HG02610 (cell line): ENCODE results near the gene HEY2.
"Not testable (repeated sequence)": the region's sequence is repeated elsewhere in the genome, so short reads cannot be mapped to it uniquely, and the experiment has no call there.

ENCODE experiments used
- ATAC-seq: cut with Tn5 transposase; IDR thresholded peaks from one replicate; pipeline ENCODE4 v1.9.1; 2021; ENCODE audit warnings: mild to moderate bottlenecking, moderate library complexity; ENCODE audit not compliant: unreplicated experiment

HEY2 gene

GRCh38 chr6:125749173-125749864 lies at the start of gene HEY2:
Gene HEY2, plus strand, starts transcription at chr6:125749632. Its CDS starts 145 bp downstream, at chr6:125749777.
- ATAC-seq: peak; percentile 90

GRCh38 chr6:125700581-125701353 lies 48.7 kb upstream of the HEY2 start:
- no peak for ATAC-seq

- ATAC-seq: no peak
Measured at GRCh38 chr6:125701354-125701668, 48.1 kb upstream of the HEY2 start.

GRCh38 chr6:125703882-125704281 lies 45.5 kb upstream of the HEY2 start:
- not testable (repeated sequence) for ATAC-seq

DNA sequence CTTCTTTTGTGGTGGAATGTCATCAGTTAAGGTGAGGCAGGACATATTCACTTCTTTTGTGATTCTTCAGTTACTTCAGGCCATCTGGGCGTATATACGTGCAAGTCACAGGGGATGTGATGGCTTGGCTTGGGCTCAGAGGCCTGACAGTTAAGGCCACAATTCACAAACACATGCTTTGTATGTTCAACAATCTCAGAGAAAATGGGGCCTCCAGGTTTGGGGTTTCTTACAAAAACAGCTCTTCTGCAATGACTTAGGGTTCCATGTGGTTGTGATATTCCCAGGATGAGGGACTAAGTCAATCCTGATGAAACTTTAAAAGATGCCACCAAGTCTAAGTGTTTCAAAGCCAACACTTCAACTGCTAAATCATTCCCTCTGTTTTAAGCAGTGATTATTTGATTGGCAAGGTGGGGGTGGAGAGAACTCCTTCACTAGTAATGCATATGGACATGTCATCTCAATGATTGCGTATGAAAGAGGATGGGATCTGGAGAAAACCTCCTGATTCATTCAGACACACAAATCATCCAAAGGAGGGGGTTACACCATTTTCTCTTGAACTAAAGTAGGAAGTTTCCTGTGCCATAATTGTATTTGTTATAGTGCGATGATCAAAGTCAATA lies 41.7 kb upstream of the HEY2 start:
- ATAC-seq: no peak

DNA sequence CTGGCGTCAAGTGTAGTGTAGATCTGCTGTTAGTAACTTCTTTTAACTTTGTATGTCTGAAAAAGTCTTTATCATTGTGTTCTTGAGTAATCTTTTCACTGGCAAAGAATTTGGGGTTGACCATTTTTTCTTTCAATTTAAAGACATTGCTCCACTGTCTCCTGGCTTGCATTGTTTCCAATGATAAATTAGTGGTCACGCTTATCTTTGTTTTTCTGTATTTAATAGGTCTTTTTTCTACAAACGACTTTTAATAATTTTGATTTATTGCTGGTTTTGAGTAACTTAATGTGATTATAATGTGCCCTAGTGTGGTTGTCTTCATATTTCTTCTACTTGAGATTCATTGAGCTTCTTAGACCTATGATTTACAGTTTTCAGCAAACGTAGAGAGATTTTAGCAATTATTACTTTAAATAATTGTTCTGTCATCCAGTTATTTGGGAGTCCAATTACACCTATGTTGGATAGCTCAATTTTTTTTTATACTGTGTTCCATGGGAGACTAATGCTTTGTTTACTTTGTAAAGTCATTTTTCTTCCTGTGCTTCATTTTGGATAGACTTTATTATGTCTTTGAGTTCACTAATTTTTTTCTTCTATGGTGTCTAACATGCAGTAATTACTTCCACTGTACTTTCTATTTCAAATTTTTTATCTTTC lies 38.3 kb upstream of the HEY2 start:
- ATAC-seq: no peak

- peak; percentile 52 for ATAC-seq
Measured at GRCh38 chr6:125714441-125715090, 34.9 kb upstream of the HEY2 start.

GRCh38 chr6:125717120-125717731 lies 32.2 kb upstream of the HEY2 start:
- peak; percentile 88 for ATAC-seq

DNA sequence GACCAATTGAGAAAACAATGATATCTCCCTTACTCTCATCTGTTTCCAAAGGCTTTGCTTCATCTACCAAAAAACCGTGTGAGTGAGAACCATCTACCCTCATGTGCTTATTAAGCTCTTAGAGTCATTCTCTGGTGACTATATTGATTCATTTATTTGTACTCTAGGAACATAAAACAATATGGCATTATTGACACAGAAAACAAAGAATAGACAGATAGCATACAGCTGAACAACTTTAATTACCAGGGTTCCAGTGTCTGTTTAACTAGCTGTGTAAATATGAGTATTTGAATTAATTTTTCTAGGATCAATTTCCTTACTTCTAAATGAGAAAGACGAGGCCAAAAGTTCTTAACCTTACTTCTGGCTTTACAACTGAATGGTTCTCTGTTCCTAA lies 31.3 kb upstream of the HEY2 start:
- no peak for ATAC-seq

DNA sequence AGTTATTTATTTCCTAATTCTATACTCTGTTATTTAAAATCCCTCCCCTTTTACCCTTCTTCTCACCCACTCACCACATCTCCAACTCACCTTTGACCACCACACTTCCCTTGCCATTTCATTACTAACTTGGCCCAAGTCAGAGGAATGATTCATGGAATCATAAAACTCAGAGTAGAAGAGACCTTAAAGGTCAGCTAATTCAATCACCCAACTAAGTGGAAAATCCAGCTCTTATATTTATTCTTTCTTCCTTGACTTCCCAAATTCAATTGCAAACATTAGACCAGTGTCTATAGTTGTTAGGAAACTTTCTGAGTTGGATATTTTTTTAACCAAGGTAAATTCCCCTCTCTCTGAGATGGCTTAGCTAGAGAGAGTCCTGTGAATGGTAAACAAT lies 26.5 kb upstream of the HEY2 start:
- no peak for ATAC-seq

- no peak for ATAC-seq
Measured at GRCh38 chr6:125727216-125727615, 22.2 kb upstream of the HEY2 start.

DNA sequence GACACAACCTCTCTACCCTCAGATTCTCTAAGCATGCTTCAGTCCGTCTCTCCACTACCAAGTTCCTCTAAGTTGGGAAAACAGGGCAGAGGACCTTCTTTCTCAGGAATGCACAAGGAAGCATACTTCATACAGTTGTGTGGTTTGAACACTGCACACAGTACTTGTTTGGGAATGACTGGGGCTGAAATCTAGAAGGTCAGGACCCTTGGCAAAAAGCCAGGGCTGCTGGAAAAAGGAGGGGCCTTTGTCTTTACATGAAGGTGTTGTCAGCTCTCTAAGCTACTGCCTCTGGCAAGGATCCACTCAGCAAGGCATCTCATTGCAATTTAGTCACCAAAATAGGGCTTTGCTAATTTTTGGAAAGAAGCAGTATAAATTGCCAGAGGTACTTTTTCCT lies 20.7 kb upstream of the HEY2 start:
- no peak for ATAC-seq

GRCh38 chr6:125729983-125730382 lies 19.4 kb upstream of the HEY2 start:
- ATAC-seq: no peak

- ATAC-seq: no peak
Measured at GRCh38 chr6:125732398-125732797, 17.0 kb upstream of the HEY2 start.

DNA sequence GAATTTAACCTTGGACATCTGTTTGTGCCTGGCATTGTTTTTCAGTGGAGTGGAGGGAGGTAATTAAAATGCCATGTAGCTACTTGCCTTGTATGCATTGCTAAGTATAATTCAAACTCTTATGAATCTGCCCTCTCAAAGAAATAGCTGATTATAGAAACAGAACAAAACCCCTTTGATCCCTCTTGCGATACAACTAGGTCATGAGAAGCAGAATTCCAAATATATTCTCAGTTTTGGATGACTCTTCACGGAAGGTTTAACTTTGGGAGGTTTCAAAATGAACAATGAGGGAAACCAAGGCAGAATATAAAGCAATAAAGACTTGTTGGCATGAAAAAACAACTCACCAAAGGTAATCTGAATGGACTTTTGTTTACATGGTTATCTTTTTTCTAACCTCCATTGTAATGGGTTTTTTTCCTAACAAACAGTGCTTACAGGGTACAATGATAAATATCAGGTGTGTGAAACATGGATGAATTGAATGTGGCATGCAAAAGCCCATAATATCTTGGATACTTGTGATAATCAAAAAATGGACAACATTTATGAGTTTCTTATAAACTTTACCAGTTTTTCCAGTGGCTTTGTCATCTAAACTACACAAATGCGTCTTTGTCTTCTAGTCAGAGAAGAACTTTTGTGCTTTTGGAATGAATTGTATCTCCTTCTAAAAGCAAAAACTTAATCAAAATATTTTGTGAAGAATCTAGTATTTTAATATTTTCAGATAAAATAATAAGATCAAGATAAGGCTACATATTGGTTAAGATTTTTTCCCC lies 15.7 kb upstream of the HEY2 start:
- ATAC-seq: no peak

DNA sequence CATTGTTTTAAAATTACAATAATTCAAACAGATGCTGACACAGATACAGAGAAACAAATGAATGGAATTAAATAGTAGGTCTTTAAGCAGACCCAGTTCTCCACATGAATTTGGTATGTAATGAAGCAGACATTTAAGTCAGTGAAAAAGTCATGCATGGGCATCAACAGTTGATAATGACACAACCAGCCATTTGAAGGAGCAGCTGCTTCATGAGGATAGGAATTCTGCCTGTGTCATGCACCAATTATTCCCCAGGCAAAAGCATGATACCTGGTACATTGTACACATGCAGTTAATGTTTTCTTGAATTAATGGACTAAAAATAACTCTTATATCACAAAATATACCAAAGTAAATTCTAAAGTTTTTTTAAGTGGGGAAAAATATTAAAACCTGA lies 11.2 kb upstream of the HEY2 start:
- no peak for ATAC-seq

GRCh38 chr6:125739364-125739763 lies 10.1 kb upstream of the HEY2 start:
- ATAC-seq: no peak

GRCh38 chr6:125741336-125741735 lies 8.1 kb upstream of the HEY2 start:
- ATAC-seq: no peak

DNA sequence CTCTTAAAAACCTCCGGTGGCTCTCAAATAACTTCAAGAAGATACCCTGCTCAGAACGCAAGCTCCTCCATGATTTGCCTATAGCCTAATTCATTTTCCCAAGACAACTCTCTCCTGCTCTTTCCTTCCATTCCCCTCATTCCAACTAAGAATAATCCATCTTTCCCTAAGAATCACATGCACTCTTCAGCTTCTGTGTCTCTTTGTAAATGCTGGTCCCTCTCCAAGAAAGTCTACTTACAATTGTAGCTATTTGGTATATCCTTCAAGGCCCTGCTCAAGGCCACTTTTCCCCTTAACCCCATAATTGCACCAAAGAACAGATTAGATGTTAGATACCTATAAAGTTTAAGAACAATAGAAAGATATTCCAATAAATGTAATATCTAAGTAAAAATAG lies 7.4 kb upstream of the HEY2 start:
- ATAC-seq: no peak
